Uterus (tissue), 4 donors: ENCODE results near the gene CSGALNACT2. TPM values are rescaled to one million over a fixed set of nuclear protein-coding genes. Genes with fewer than 3 reads are reported as not detected.

ENCODE experiments used
- DNase-seq, 2 donors: peaks; one replicate each; pipeline ENCODE4 v3.0.0-alpha.2; 2019 to 2020
- H3K27ac ChIP-seq, 2 donors: fragments of 200-600 bp; sonication (generic); 1 replicate in 1 of 2; 2 replicates in 1 of 2; pipeline ENCODE4 v1.5.1; 2016 to 2018
- H3K27me3 ChIP-seq, 2 donors: fragments of 200-600 bp; sonication (generic); one replicate each; pipeline ENCODE4 v1.5.1; 2018 to 2019; ENCODE audit warnings: control low read depth in 1 of 2
- H3K36me3 ChIP-seq, 2 donors: fragments of 200-600 bp; sonication (generic); one replicate each; pipeline ENCODE4 v1.5.1; 2019; ENCODE audit warnings: control low read depth in 1 of 2
- H3K4me1 ChIP-seq, 2 donors: fragments of 200-600 bp; sonication (generic); one replicate each; pipeline ENCODE4 v1.5.1; 2018 to 2019; ENCODE audit warnings: control low read depth in 1 of 2
- H3K4me3 ChIP-seq, 2 donors: fragments of 200-600 bp; sonication (generic); 1 replicate in 1 of 2; 2 replicates in 1 of 2; pipeline ENCODE4 v1.5.1; 2018 to 2019; ENCODE audit warnings: mild to moderate bottlenecking in 1 of 2
- H3K9me3 ChIP-seq, 2 donors: fragments of 200-600 bp; sonication (generic); one replicate each; pipeline ENCODE4 v1.5.1; 2019; ENCODE audit warnings: control low read depth in 1 of 2
- POLR2A ChIP-seq, 2 donors: fragments of 450-650 bp; IDR thresholded peaks; one replicate each; pipeline ENCODE4 v1.6.1; 2016; ENCODE audit warnings: antibody characterized with exemption in 2 of 2, mild to moderate bottlenecking in 1 of 2, moderate library complexity in 1 of 2
- intact Hi-C: fragments of 100-400 bp; cut with DNase I; formaldehyde crosslinking; loops from one replicate; pipeline ENCODE4 v1.15.1; 2023; ENCODE audit warnings: low total_unique reads
- total RNA-seq, 4 donors: library from RNA; depleted of rRNA in 3 of 4; stranded (reverse); fragments of >200 nt in 3 of 4; gene quantifications; one replicate each; pipeline versions ENCODE4 v1.1.0 to v1.2.4, GENCODE V29; 2014 to 2023
- TF ChIP-seq, protein P1 (sequence below), 4 experiments: fragments of 200-600 bp in 2 of 4; fragments of 450-650 bp in 2 of 4; sonication (generic) in 2 of 4; IDR thresholded peaks; one replicate each; pipeline ENCODE4 v1.5.1; 2016 to 2019; ENCODE audit warnings: antibody characterized with exemption in 4 of 4, mild to moderate bottlenecking in 2 of 4, moderate library complexity in 1 of 4
- donor health status: DM: yes; HTN: yes; CAD: no.

The CSGALNACT2 gene
- total RNA-seq, 4 donors from 2014 or later: 18.4 to 43.7 (median 25.1) TPM

GRCh38 chr10:43115881-43116595 lies 22.2 kb upstream of the CSGALNACT2 start:
- intact Hi-C loops: no loop called here
- H3K4me1 ChIP-seq: no peaks in the 10 kb centered on the region
- H3K27ac ChIP-seq: no peak overlapping the region
- no peak for DNase-seq
- no peaks in the 10 kb centered on the region for H3K27me3 ChIP-seq
- no peak overlapping the region for H3K4me3 ChIP-seq
- TF ChIP-seq POLR2A (IDR thresholded peaks at IDR 0.05): no peak
- TF ChIP-seq, protein P1, sequence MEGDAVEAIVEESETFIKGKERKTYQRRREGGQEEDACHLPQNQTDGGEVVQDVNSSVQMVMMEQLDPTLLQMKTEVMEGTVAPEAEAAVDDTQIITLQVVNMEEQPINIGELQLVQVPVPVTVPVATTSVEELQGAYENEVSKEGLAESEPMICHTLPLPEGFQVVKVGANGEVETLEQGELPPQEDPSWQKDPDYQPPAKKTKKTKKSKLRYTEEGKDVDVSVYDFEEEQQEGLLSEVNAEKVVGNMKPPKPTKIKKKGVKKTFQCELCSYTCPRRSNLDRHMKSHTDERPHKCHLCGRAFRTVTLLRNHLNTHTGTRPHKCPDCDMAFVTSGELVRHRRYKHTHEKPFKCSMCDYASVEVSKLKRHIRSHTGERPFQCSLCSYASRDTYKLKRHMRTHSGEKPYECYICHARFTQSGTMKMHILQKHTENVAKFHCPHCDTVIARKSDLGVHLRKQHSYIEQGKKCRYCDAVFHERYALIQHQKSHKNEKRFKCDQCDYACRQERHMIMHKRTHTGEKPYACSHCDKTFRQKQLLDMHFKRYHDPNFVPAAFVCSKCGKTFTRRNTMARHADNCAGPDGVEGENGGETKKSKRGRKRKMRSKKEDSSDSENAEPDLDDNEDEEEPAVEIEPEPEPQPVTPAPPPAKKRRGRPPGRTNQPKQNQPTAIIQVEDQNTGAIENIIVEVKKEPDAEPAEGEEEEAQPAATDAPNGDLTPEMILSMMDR (IDR thresholded peaks at IDR 0.05): no peak
- no peaks in the 10 kb centered on the region for H3K9me3 ChIP-seq
- H3K36me3 ChIP-seq: no peaks in the 10 kb centered on the region

DNA sequence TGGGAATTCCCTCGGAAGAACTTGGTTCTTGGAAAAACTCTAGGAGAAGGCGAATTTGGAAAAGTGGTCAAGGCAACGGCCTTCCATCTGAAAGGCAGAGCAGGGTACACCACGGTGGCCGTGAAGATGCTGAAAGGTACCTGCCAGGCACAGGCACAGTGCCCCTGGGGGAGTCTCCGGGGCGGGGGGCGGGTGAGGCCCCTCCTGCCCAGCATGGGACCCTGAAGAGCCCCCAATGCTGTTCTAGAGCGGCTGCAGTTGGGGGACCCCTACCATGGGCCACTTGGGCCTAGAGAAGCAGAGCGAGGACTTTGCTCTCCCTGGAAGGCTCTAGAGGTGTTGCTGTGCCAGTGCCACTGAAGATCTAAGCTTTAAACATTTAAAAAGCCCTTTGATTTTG lies 21.6 kb upstream of the CSGALNACT2 start:
- no peak for DNase-seq
- TF ChIP-seq POLR2A (IDR thresholded peaks at IDR 0.05): no peak
- intact Hi-C loops: no loop called here

GRCh38 chr10:43117031-43117776 lies 21.0 kb upstream of the CSGALNACT2 start:
- Histone ChIP-seq H3K27ac (no peak overlapping the region), H3K4me3 (no peak overlapping the region), H3K36me3 (no peaks in the 10 kb centered on the region), H3K4me1 (no peaks in the 10 kb centered on the region), H3K27me3 (no peaks in the 10 kb centered on the region), H3K9me3 (no peaks in the 10 kb centered on the region)
- no peak for DNase-seq
- TF ChIP-seq, protein P1 (IDR thresholded peaks at IDR 0.05): no peak
- no peak for TF ChIP-seq POLR2A (IDR thresholded peaks at IDR 0.05)
- intact Hi-C loops: no loop called here

More for the DNA sequence above, 21.6 kb upstream of the CSGALNACT2 start:
- H3K4me1 ChIP-seq: no peaks in the 10 kb centered on the region
- no peaks in the 10 kb centered on the region for H3K9me3 ChIP-seq
- H3K4me3 ChIP-seq: no peak overlapping the region
- no peak overlapping the region for H3K27ac ChIP-seq
- H3K36me3 ChIP-seq: no peaks in the 10 kb centered on the region
- H3K27me3 ChIP-seq: no peaks in the 10 kb centered on the region

DNA sequence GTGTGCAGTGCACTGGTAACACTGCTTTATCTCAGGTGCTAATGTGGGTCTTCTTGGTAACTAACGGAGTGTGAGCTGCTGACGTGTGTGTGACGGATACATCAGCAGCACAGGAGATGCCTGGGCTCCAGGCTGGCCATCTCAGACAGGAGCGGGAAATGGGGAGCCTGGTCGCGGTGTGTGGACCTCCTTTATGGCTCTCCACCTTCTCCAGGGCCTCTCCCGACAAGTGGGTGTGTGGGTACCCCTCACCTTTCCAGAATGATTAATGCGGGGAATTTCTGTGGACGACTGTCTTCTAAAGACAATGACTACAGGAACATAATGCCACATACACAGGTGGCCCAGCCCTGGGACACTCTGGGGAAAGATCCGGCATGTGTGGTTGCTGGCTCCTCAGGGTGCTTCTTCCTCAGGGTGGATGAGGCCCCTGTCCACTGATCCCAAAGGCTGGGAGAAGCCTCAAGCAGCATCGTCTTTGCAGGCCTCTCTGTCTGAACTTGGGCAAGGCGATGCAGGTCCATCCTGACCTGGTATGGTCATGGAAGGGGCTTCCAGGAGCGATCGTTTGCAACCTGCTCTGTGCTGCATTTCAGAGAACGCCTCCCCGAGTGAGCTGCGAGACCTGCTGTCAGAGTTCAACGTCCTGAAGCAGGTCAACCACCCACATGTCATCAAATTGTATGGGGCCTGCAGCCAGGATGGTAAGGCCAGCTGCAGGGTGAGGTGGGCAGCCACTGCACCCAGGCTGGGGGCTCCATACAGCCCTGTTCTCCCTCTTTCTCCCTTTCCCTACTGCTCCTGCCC lies 20.3 kb upstream of the CSGALNACT2 start:
- intact Hi-C loops: no loop called here
- no peak overlapping the region for H3K27ac ChIP-seq
- TF ChIP-seq POLR2A (IDR thresholded peaks at IDR 0.05): no peak
- TF ChIP-seq, protein P1 (IDR thresholded peaks at IDR 0.05): no peak

GRCh38 chr10:43118631-43119415 lies 19.4 kb upstream of the CSGALNACT2 start:
- TF ChIP-seq POLR2A (IDR thresholded peaks at IDR 0.05): no peak
- TF ChIP-seq, protein P1 (IDR thresholded peaks at IDR 0.05): no peak
- Histone ChIP-seq H3K4me3 (no peak overlapping the region), H3K4me1 (no peaks in the 10 kb centered on the region), H3K27me3 (no peaks in the 10 kb centered on the region), H3K9me3 (no peaks in the 10 kb centered on the region), H3K27ac (no peak overlapping the region), H3K36me3 (no peaks in the 10 kb centered on the region)
- no peak for DNase-seq
- intact Hi-C loops: no loop called here

More for the DNA sequence above, 20.3 kb upstream of the CSGALNACT2 start:
- DNase-seq: no peak
- H3K27me3 ChIP-seq: no peaks in the 10 kb centered on the region
- no peaks in the 10 kb centered on the region for H3K4me1 ChIP-seq
- H3K9me3 ChIP-seq: no peaks in the 10 kb centered on the region
- no peak overlapping the region for H3K4me3 ChIP-seq
- H3K36me3 ChIP-seq: no peaks in the 10 kb centered on the region
